ENCODE measurements around the gene LARGE2.
A peak's percentile ranks its signal among the peaks of the same experiment; 100 is the strongest.

Gene LARGE2

GRCh38 chr11:45917623-45918330 lies 4.7 kb upstream of the LARGE2 start, which contains the start of gene PEX16:
PEX16 (minus strand) TSS chr11:45917877; CDS start chr11:45917811, 66 bp downstream.
- DNase-seq = peak; percentile 96

GRCh38 chr11:45918331-45918941 lies 4.0 kb upstream of the LARGE2 start:
- DNase-seq = peak; percentile 72

- no peak for DNase-seq
These were observed 3.3 kb upstream of the LARGE2 start for GRCh38 chr11:45918962-45919675.

- no peak for DNase-seq
These were observed 2.5 kb upstream of the LARGE2 start for GRCh38 chr11:45919806-45920530.

- no peak for DNase-seq
These were observed 1.7 kb upstream of the LARGE2 start for GRCh38 chr11:45920531-45921477.

GRCh38 chr11:45921561-45922424 lies 663 bp upstream of the LARGE2 start:
- DNase-seq = peak; percentile 94

- DNase-seq = no peak
These were observed 1.8 kb downstream of the LARGE2 start for GRCh38 chr11:45924036-45924915.

- DNase-seq = no peak
These were observed 2.5 kb downstream of the LARGE2 start for GRCh38 chr11:45924927-45925326.

GRCh38 chr11:45925550-45925949 lies 3.1 kb downstream of the LARGE2 start:
- DNase-seq = no peak

GRCh38 chr11:45926001-45926401 lies 3.5 kb downstream of the LARGE2 start:
- DNase-seq = no peak

- no peak for DNase-seq
These were observed 4.3 kb downstream of the LARGE2 start for GRCh38 chr11:45926536-45927331.

- DNase-seq = no peak
These were observed 4.9 kb downstream of the LARGE2 start for GRCh38 chr11:45927332-45927683.

GRCh38 chr11:45927684-45928413 lies 5.4 kb downstream of the LARGE2 start:
- no peak for DNase-seq

GRCh38 chr11:45928535-45929215 lies 6.2 kb downstream of the LARGE2 start:
- no peak for DNase-seq

- DNase-seq = no peak
These were observed 7.1 kb downstream of the LARGE2 start for GRCh38 chr11:45929486-45930030.

GRCh38 chr11:45930031-45930794 lies 7.8 kb downstream of the LARGE2 start:
- DNase-seq = no peak
